Activated T-helper 1 cell treated with Interleukin-2 at 50 U/mL for 16 hours (primary cell): Measurements from ENCODE around the gene SRPX2.
"Not testable (repeated sequence)": the region's sequence is repeated elsewhere in the genome, so short reads cannot be mapped to it uniquely, and the experiment has no call there.

Experiments used
- DNase-seq: peaks from one replicate; pipeline ENCODE4 v3.0.0-alpha.2; 2020; ENCODE audit warnings: low read depth

Gene SRPX2

GRCh38 chrX:100700809-100701208, 56.8 kb downstream of the SRPX2 start:
- no peak for DNase-seq

- no peak for DNase-seq
Measured at GRCh38 chrX:100704581-100705203, 60.7 kb downstream of the SRPX2 start.

GRCh38 chrX:100710816-100711215, 66.8 kb downstream of the SRPX2 start:
- DNase-seq, result no peak

GRCh38 chrX:100717363-100717762, 73.4 kb downstream of the SRPX2 start:
- no peak for DNase-seq

GRCh38 chrX:100719139-100719538, 75.1 kb downstream of the SRPX2 start:
- DNase-seq, result no peak

GRCh38 chrX:100720301-100720700, 76.3 kb downstream of the SRPX2 start:
- no peak for DNase-seq

- no peak for DNase-seq
Measured at GRCh38 chrX:100721328-100721727, 77.3 kb downstream of the SRPX2 start.

GRCh38 chrX:100724006-100724405, 80.0 kb downstream of the SRPX2 start:
- DNase-seq, result not testable (repeated sequence)
